Stimulated activated CD4-positive, alpha-beta T cell treated with anti-CD3 and anti-CD28 coated beads, Interleukin-2, amount 100 ng/mL, for 4 hours (primary cell): ENCODE data around the gene LIPC.

ENCODE experiments used
- DNase-seq: peaks from one replicate; pipeline ENCODE4 v3.0.0-alpha.2; 2020; ENCODE audit warnings: low read depth

LIPC gene

DNA sequence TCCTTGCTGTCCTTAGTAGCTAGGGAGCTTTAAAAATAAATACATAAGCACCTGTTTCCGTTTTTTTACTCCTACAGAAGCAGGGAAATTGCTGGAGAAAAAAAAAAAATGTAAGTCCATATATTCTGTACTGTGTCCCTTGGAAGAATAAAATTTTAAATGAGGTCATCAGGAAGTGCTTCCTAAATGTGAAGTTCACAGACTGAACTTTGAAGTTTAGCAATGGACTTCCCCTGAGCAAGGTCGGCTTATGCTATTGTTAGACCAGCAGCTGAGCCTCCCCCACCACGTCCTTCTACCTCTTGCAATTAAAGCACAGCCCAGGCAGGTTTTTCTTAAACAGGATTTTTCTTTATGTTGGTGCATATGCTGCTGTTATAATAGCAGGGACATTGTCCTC, 26.3 kb downstream of the LIPC start:
- no peak for DNase-seq

DNA sequence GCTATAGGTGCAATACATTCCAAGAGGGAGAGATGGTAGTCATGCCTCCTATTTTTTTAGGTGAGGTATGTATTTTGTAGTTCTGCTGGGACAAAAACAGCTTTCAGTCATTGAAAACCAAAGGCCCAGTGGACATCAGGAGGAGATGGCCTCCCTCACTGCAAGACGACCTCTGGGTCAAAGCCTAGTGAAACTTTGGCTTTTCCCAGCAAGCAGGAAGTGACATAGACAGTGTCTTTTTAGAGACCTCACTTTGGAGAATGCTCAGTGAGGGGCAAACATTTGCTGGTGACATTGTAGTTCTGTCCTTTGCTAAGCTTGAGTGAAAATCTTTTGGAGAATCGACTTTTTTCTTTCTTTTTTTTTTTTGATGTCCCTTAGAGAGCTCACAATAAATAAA, 27.3 kb downstream of the LIPC start:
- no peak for DNase-seq

DNA sequence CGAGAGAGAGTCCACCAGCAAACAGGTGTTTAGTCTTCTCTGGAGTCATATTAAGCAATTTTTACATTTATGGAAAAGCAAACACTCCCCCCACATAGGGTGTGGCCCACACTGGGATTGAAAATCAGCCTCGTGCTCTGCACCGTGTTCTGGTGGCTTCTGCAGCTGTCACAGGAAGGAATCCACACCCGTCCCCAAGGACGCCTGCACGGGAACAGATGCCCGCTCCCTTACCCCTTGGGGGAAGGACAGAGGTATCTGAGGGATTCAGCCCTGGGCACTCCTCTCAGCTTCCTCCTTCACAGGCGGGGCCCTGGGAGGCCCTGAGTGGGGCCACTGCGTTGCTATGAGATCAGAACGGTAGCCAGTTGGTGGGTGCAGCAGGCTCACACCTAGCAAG, 27.8 kb downstream of the LIPC start:
- DNase-seq = no peak

DNA sequence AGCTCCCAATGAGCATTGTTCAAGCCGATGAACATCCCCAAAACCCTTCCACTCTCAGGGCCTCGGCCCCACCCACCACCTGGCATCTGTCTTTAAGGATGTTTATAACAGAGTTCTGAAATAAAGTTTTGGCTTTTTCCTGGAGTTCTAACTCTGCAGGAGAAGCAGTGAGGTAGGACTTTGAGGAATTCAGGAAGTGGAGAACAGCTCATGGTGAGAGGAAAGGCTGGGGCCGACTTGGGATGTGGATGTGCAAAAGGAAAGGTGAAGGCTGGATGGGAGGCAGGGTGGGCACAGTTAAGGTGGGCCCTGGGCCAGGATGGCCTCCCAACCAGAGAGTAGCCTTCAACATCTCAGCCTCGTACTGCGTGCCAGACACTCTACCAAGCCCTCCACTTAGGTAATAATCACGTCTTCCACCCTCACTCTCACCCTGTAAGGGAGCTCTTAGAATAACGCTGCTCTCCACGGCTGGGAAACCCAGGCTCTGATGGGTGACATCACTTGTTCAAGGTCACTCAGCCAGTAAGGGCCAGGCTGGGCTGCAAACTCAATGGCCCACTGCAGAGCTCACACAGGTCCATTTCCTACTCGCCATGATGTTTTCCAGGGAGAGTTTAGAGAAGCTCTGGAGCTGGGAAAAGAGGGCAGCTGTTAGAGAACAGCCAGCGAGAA, 28.5 kb downstream of the LIPC start:
- DNase-seq = no peak

DNA sequence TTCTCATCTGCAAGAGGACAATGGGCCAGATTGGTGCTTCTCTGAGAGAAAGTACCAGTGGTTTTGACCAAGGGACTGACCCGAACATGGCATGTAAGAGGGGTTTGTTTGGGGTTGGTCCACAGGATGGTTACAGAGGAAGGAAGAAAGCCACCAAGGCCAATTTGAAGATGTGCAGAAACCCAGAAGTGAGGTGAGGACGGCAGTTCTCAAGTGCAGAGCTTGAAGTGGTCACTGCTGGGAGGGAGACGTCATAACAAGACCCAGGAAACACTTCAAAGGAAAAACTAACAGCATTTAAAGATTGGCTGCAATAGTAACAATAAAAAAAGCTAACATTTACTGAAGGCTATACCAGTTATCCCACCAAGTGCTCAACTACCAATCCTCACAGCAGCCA, 29.1 kb downstream of the LIPC start:
- DNase-seq = no peak

DNA sequence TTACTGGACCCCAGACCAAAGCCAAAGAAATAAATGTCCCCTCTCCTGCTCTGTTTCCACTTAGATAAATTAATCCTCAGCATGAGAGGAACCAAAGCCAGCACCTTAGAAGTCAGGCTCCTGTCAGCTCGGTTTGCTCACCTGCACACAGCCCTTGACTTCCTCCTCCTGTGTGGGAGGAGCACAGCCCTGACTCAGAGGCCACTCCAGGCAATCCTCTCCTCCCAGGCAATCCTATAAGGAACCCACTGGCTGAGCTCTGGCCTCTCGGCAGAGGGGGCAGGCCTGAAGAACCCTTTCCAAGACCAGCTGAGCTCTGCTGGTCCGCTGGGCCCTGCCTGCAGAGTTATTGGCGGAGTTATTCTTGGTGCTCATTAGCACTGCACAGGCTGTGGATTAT, 30.8 kb downstream of the LIPC start:
- DNase-seq = no peak

DNA sequence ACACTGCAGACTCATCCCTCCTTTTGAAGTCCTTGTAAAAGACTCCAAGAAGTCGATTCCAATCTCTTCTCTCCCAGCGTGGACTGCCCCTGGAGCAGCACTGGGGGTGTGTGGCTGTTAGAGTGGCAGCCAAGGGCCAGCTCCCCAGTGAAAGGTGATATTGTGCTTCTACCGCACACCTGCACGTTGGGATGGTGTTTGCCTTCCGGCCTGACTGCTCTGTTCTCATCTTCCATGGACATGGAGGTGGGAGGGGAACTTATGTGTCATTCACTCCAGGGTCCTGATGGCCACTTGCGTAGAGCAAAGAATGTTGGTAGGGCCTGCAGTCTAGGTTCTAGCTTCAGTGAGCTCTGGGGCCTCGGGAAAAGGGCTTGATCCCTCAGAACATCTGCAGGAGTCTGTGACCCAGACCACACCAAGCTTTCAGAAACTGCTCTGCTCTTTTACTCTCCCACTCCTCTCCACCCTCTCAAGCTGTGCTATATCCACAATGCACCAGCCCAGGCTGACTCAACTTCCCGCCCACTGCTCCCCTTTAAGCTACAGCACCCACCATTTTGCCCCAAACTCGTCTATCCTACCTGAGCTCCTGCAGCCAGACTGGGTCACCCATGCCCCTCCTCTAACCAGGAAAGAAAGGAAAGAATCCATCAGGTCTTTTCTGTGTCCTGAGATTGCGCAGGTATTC, 31.3 kb downstream of the LIPC start:
- DNase-seq = no peak

DNA sequence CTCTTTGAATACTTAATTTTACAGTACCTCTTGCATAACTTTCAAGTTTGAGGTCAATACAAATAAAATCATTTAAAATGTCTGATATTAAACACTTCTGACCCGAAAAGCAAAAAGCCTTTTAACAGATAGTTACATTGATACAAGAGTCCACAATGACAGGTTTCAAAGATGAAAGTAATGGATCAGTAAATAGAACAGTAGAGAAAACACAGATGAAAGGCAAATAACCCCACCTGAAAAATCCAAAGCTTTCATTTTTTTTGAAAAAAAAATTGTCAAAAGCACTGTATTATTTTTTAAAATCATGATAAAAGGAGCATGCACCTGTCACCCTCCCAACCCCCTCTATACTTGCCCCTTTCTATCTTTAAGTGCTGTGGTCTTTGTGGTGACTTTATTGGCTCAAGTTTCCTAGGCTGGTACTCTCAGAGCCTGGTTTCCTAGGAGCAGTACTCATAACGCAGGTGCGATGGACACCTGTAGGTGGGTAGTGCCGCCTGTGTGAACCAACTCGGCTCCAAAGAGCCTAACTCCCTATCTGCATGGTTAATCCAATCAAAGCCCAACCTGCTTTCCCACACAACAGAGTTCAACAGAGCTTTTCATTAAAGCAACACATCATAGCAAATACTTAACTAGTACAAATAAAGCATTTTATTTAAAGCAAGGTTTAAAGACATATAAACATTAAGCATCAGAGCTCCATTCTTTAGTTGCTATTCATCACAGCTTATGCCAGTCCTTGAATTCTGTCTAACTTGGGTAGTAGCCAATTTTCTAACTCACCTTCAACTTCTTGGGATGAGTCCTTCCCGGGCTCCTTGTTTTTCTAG, 32.2 kb downstream of the LIPC start:
- DNase-seq = no peak

DNA sequence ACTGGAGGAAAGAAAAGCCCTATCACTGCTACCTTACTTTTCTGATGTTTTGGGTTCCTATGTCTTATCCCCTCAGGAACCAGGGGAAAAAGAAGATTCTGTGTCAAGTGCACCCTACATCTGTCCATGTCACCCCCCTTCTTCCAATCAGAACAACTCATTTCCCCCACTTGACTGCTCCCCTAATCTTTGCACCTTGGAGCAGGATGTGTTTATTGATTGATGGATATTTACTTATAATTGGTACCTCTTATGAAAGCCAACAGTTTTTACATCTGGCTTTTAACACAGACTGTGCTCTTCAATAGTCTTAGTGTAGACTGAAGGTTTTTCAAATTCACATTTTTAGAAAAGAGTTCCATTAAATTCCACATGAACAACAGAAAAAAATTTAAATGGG, 33.3 kb downstream of the LIPC start:
- DNase-seq = no peak

DNA sequence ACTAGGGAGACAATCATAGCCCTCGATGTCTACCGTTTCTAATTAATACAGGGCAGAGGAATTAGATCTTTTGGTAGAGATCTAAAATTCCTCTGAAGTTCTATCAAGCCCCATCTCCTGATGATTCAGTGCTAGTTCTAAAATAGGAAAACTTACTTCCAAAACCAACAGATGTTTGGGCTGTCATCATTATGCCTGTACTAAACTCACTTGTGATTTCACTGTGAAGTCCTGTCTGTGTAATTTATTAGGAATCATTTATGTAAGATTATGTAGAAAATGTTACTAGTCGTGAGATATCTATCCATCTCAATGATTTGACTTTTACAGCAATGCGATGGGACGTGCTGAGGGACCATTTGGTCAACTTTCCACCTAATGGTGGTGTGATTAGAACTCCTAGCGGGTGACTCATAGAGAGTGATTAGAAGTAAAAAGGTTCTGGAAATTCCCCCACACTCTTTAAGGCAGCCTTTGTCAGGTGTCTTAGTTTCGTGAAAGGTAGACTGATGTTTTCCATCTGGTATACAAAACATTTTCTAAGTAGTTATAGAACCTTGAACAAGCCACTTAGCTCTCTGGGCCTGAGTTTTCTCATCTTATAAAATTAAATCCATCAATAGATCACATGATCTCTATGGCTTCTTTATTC, 34.2 kb downstream of the LIPC start:
- no peak for DNase-seq

DNA sequence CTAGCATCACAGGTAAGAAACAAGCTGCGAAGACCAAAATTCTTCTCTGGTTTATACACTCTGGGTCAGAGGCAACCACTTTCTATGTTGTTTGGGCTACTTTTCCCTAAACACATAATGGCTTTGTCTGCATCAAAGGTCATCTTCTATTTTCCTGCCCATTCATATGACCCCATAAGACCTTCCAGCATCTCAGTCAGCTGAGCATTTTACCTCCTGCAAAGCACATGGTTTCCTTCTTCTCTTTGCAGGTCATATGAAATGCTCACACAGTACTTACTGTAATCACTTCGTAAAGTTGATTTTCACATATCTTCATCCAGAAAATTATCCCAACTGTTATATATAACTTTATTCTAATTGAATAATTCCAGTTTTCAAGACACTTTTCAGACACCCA, 34.8 kb downstream of the LIPC start:
- DNase-seq = no peak

DNA sequence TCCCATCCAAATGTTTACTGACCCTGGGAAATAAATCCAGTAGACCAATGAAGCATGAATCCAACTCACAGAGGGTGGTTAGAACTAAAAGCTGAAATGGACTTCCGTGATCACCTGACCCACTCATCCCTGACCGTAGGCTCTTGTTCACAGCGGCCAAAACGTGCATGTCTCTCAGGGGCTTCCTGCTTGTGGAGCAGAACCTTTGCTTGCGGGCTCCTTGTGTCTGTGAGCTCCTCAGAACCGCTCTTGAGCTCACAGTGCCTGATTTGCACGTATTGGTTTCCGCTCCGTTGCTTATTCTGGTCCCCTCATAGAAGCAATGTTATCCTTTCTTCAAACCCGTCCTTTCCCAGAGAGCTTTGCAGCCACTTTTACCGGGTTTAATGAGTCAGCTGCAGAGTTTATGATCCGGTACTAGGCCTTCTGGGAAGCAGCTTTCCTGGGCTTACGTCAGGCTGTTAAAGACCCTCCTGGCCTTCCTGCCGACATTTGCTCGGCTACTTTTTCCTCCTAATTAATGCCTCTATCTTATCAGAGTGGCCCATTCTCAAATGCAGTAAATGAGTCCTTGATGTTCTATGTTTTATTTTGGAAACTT, 35.4 kb downstream of the LIPC start:
- no peak for DNase-seq

DNA sequence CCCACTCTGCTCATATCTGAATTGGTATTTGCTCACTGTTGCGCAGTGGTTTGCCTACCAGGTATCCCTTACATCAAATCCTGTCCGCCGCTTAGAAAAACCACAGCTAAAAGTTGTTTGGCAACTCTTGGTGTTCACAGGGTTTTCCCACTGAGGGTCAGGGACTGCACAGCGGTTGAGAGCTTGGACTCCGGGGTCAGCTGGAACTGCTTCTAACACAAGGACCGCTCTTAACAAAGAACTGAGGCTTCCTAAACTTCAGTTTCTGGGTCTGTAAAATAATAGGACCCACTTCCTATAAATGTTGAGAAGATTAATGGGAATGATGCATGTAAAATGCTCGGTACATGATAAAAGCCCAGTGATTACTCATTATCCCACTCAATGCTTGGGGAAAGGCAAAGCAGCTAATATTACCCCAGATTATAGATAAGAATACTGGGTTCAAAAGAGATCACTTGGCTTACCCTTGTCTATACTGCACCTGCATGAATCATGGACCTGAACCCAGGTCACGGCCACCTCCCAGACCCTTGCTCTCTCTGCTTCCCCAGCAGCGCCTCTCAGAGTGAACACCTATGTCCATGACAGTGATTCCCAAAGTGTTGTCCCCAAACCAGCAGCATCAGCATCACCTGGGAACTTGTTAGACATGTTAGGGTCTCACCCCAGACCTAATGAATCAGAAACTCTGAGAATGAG, 36.1 kb downstream of the LIPC start:
- no peak for DNase-seq

DNA sequence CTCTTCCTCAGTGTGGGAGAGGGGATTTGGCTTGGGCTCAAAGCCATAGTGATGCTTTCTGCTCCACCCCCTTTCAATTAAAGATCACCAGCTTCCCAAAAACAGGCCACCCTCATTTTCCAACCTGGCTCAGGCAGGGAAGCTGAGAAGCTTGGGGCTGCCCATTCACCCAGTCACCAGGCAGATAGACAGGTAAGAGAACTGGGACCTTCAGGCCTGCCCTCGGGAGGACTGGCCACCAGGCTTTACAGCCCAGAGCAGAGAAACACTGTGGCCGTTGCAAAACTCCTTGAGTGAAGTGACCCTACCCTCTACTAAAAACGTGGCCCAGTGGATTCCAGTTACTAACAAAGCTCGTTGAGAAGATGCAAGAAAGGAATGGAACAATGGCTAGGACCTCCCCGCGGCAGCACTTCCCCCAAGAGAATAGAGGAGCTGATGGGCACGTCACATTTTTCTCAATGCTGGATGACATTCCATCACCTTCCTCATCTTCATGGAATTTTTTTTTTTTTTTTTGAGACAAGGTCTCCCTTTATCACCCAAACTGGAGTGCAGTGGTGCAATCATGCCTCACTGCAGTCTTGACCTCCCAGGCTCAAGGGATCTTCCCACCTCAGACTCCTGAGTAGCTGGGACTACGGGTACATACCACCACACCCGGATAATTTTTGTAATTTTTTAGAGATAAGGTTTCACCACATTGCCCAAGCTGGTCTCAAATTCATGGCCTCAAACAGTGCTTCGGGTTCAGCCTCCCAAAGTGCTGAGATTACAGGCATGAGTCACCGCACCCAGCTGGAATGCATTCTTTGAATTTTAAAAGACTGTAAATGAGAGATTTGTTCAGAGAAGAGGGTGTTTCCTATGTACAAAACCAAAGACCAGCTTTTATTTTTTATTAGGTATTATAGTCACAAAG, 37.9 kb downstream of the LIPC start:
- no peak for DNase-seq

DNA sequence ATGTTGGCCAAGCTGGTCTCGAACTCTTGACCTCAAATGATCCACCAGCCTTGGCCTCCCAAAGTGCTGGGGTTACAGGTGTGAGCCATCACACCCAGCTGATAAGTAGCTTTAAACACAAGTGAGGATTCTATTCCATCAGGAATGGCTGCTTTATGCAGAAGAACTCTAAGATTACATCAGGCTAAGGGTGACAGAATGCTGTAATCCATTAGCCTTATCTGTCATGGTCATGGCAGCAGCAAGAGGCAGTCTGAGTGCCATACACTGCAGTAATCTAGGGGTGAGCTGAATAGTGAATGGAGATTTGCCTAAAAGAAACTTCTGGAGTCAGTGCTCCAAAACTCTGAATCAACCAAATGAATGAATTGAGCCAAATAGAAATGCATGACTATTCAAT, 39.6 kb downstream of the LIPC start:
- no peak for DNase-seq

DNA sequence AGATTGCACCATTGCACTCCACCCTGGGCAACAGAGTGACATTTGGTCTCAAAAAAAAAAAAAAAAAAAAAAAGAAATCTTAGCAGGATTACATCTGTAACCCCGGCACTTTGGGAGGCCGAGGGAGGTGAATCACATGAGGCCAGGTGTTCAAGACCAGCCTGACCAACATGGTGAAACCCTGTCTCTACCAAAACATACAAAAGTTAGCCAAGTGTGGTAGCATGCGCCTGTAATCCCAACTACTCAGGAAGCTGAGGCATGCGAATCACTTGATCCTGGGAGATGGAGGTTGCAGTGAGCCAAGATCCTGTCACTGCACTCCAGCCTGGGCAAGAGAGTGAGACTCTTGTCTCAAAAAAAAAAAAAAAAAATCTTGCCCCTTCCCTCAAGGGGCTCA, 40.4 kb downstream of the LIPC start:
- DNase-seq = no peak

DNA sequence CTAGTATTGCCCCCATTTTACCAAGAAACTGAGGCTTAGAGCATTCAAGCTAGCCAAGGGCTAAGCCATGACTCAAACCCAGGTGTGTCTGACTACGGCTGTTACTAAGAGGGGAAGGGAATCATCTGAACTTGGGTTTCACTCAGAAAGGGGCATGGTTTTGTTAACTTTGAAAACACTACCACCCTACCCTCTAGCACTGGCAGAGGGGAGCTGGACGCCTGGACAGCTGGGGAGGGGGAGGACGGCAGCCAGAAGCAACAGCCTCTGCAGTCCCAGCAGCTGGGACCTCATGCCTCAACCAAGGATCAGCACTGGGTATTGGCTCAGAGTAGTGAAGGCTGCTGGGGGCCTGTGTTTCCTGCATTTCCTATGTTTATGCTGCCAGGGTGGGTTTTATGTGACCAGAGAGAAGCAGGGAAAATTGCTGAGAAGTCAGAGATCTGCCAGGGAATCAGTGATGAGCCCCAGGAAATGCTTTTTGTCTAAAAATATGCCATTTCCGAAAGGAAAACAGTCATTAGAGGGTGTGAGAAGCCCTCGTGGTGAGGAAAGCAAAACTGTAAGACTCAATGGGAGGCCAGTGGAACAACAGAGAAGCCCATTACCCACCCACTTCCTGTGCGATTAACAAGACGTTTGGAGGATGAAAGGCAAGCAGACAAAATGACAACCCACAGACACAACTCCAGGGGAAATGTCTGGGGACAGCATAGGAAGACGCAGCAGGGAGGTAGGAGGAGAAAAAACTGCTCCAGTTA, 41.2 kb downstream of the LIPC start:
- no peak for DNase-seq

DNA sequence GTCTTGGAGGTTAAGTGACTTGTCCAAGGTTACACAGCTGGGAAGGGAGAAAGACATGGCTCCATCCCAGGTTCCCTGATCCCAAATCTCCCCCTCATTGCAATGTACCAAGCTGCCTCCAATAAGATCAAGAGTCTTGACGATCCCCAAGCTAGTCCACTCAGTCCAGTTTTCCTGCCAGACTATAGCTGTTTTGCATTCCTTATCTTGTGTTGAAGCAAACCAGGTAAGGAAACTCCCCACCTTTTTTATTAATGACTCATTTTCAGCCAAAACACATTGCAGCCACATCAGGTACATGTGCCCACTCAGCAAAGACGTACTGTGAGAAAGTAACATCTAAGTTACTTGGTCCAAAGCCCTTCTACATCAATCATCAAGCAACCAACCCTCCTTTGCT, 41.9 kb downstream of the LIPC start:
- DNase-seq = no peak

DNA sequence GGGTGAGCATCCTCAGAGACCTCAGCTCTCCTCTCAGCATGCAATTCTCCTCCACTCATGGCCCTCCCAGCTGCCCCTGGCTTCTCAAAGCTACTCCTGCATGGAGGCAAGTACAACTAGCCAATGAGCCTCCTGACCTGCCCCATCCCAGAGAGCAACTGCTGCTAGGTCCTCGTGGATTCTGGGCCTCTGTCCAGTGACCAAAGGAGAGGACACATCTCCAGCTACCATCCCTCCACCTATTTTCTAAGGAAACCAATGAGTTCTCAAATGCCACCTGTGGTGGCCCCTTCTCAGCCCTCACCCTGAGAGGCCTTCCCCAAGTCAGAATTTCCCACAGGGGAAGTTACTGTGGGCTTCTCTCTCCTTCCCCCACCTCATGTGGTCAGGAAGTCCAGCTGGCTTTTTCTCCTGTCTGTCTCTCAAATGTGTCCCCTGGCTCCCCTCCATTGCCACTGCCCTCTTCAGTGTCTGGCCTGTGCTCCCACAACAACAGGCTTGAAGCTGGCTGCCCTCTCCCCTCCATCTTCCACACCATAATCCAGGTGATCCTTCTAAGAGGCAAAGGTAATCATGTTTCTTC, 43.0 kb downstream of the LIPC start:
- DNase-seq = no peak
